Retinal pigment epithelial cell (primary cell): ENCODE measurements around the gene SMAD4.
"Not testable (repeated sequence)": the region's sequence is repeated elsewhere in the genome, so short reads cannot be mapped to it uniquely, and the experiment has no call there.

Source experiments
- DNase-seq: peaks from one replicate; pipeline ENCODE4 v3.0.0-alpha.2; 2010; ENCODE audit warnings: low read depth
- H3K4me3 ChIP-seq: 2 replicates; pipeline ENCODE4 v1.5.1; 2011; ENCODE audit warnings: mild to moderate bottlenecking, low read length, control low read depth, moderate library complexity
- TF ChIP-seq, protein P1 (sequence below): conservative IDR thresholded peaks from 2 replicates; pipeline ENCODE4 v1.5.1; 2011; ENCODE audit warnings: low read depth, low read length, control low read depth, inconsistent platforms

SMAD4 gene

DNA sequence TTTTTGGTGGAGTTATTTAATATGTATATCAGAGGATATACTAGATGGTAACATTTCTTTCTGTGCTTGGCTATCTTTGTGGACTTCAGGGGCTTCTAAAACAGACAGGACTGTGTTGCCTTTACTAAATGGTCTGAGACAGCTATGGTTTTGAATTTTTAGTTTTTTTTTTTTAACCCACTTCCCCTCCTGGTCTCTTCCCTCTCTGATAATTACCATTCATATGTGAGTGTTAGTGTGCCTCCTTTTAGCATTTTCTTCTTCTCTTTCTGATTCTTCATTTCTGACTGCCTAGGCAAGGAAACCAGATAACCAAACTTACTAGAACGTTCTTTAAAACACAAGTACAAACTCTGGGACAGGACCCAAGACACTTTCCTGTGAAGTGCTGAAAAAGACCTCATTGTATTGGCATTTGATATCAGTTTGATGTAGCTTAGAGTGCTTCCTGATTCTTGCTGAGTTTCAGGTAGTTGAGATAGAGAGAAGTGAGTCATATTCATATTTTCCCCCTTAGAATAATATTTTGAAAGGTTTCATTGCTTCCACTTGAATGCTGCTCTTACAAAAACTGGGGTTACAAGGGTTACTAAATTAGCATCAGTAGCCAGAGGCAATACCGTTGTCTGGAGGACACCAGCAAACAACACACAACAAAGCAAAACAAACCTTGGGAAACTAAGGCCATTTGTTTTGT, 52.7 kb downstream of the SMAD4 start:
- TF ChIP-seq, protein P1, sequence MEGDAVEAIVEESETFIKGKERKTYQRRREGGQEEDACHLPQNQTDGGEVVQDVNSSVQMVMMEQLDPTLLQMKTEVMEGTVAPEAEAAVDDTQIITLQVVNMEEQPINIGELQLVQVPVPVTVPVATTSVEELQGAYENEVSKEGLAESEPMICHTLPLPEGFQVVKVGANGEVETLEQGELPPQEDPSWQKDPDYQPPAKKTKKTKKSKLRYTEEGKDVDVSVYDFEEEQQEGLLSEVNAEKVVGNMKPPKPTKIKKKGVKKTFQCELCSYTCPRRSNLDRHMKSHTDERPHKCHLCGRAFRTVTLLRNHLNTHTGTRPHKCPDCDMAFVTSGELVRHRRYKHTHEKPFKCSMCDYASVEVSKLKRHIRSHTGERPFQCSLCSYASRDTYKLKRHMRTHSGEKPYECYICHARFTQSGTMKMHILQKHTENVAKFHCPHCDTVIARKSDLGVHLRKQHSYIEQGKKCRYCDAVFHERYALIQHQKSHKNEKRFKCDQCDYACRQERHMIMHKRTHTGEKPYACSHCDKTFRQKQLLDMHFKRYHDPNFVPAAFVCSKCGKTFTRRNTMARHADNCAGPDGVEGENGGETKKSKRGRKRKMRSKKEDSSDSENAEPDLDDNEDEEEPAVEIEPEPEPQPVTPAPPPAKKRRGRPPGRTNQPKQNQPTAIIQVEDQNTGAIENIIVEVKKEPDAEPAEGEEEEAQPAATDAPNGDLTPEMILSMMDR: no peak
- no peak overlapping the region for H3K4me3 ChIP-seq
- no peak for DNase-seq

DNA sequence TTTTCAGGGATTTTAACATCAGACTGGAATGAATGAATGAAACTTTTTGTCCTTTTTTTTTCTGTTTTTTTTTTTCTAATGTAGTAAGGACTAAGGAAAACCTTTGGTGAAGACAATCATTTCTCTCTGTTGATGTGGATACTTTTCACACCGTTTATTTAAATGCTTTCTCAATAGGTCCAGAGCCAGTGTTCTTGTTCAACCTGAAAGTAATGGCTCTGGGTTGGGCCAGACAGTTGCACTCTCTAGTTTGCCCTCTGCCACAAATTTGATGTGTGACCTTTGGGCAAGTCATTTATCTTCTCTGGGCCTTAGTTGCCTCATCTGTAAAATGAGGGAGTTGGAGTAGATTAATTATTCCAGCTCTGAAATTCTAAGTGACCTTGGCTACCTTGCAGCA, 53.4 kb downstream of the SMAD4 start:
- TF ChIP-seq, protein P1: no peak
- H3K4me3 ChIP-seq: no peak overlapping the region
- no peak for DNase-seq

DNA sequence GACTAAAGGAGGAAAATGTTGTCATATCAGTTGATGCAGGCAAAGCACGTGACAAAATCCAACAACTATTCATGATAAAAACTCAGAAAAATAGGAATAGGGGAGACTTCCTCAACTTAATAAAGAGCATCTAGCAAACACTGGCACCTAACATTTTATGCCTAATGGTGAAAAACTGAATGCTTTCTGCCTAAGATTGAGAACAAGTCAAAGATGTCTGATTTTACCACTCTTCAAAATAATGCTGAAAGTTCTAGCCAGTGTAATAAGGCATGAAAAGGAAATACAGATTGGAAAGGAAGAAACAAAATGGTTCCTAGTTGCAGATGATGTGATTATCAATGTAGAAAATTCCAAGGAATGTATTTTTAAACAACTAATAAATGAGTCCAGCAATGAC, 58.4 kb downstream of the SMAD4 start:
- H3K4me3 ChIP-seq: no peak overlapping the region
- no peak for DNase-seq
- TF ChIP-seq, protein P1: no peak

DNA sequence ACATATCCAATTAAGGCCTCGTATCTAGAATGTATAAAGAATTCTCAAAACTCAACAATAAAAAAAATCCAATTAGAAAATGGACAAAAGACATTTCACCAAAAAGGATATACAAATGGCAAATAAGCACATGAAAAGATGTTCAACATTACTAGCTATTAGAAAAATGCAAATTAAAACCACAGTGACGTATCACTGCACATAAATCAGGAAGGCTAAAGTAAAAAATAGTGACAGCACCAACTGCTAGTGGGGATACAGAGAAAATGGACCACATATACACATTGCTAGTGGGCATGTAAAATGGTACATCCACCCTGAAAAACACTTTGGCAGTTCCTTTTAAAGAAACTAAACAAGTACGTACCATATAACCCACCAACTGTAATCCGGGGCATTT, 59.7 kb downstream of the SMAD4 start:
- TF ChIP-seq, protein P1: no peak
- DNase-seq: no peak
- no peak overlapping the region for H3K4me3 ChIP-seq

DNA sequence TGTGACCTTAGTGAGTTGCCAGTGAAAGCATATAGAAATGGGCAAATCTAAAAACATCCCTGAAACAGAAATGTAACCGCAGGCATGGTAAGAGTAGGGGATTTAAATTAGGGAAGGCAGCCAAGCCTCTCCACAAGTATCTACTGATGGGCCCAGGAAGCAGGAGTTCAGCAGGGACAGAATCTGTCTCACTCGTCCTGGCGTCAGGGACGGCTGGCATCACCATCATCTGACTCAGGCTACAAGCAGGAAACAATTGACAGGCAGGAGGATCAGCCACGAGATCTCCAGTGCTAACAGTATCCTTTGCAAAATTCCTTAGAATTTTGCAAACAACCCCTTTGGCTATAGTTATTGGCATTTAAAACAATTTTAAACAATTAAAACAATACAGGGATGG, 61.3 kb downstream of the SMAD4 start:
- no peak for DNase-seq
- H3K4me3 ChIP-seq: no peak overlapping the region
- TF ChIP-seq, protein P1: no peak

DNA sequence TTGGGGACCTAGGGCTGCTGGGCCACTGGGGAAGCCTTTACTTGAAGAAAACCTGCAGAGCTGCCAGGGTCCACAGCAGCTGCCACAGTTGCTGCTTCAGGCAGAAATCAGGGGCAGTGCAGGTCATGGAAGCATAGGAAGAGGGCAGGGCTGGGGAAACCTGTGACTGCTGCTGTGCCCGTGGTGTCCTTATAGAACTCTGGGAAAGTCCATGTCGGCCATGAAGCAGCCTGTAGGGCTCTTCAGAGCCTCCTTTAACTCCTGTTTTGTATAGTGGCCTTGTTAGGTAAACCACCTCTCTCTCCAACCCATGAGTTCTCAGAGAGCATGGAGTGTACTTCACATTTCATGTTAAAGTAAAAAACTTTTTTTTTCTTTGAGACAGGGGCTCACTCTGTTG, 62.1 kb downstream of the SMAD4 start:
- no peak for DNase-seq
- TF ChIP-seq, protein P1: no peak
- H3K4me3 ChIP-seq: no peak overlapping the region

DNA sequence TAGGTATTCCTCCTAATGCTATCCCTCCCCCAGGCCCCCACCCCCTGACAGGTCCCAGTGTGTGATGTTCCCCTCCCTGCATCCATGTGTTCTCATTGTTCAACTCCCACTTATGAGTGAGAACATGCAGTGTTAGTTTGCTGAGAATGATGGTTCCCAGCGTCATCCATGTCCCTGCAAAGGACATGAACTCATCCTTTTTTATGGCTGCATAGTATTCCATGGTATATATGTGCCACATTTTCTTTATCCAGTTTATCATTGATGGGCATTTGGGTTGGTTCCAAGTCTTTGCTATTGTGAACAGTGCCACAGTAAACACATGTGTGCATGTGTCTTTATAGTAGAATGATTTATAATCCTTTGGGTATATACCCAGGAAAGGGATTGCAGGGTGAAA, 63.0 kb downstream of the SMAD4 start:
- H3K4me3 ChIP-seq, DNase-seq: not testable (repeated sequence)
